ENCODE data around the gene ZNF398. TPM values are rescaled to one million over a fixed set of nuclear protein-coding genes. Genes with fewer than 3 reads are reported as not detected.

ZNF398 gene
- total RNA-seq, 4 donors from 2014 or later, result 20.1 to 29.1 (median 26.2) TPM

DNA sequence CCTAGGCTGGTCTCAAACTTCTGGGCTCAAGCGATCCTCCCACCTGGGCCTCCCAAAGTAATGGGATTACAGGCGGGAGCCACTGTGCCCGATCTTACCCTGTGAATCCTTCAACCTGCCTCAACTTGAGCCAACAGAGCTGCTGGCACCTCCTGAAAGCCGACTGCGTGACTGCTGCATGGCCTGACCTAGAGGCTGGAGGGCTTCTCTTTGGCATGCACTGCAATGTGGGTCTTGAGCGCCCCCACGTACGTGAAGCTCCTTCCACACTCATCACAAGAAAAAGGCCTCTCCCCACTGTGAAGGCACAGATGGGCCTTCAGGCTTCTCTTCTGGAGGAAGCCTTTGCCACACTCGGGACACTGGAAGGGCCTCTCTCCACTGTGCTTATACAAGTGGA lies 43.8 kb upstream of the ZNF398 start:
- Histone ChIP-seq H3K27ac (no peak overlapping the region), H3K4me3 (no peak overlapping the region), H3K27me3 (no peaks in the 10 kb centered on the region), H3K4me1 (no peaks in the 10 kb centered on the region), H3K9me3 (no peaks in the 10 kb centered on the region), H3K36me3 (peaks cover 0 to 33% (median 0%) of the 10 kb centered on the region in 3 donors)
- no peak for DNase-seq (ENCODE audit: low spot score in 2 of 2)
- 89 to 98% methylated on average over 9 of the region's 9 CpGs for WGBS, 2 donors
- no peak for TF ChIP-seq POLR2A (IDR thresholded peaks at IDR 0.05)
- TF ChIP-seq, protein P1, sequence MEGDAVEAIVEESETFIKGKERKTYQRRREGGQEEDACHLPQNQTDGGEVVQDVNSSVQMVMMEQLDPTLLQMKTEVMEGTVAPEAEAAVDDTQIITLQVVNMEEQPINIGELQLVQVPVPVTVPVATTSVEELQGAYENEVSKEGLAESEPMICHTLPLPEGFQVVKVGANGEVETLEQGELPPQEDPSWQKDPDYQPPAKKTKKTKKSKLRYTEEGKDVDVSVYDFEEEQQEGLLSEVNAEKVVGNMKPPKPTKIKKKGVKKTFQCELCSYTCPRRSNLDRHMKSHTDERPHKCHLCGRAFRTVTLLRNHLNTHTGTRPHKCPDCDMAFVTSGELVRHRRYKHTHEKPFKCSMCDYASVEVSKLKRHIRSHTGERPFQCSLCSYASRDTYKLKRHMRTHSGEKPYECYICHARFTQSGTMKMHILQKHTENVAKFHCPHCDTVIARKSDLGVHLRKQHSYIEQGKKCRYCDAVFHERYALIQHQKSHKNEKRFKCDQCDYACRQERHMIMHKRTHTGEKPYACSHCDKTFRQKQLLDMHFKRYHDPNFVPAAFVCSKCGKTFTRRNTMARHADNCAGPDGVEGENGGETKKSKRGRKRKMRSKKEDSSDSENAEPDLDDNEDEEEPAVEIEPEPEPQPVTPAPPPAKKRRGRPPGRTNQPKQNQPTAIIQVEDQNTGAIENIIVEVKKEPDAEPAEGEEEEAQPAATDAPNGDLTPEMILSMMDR (IDR thresholded peaks at IDR 0.05), result no peak
- no peak for TF ChIP-seq EP300 (IDR thresholded peaks at IDR 0.05)

DNA sequence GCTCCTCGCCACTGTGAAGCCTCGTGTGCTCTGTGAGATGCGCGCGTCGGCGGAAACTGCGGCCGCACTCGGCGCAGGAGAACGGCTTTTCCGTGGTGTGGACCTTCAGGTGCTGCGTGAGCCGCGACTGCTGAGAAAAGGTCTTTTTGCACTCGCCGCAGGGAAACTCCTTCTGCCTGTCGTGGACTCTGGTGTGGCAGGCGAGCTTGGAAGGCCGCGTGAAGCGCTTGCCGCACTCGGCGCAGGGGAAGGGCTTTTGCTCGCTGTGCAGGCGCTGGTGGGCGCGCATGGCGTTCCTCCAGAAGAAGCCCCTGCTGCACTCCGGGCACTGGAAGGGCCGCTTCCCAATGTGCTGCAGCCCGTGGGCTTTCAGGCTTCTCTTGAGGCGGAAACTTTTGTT lies 43.0 kb upstream of the ZNF398 start:
- WGBS, 2 donors, result 96% methylated on average over 27 to 35 of the region's 35 CpGs
- no peak overlapping the region for H3K4me3 ChIP-seq
- H3K27me3 ChIP-seq, result no peaks in the 10 kb centered on the region
- H3K9me3 ChIP-seq, result no peaks in the 10 kb centered on the region
- no peak overlapping the region for H3K27ac ChIP-seq
- no peaks in the 10 kb centered on the region for H3K4me1 ChIP-seq
- DNase-seq (ENCODE audit: low spot score in 2 of 2), result no peak
- peaks cover 0 to 37% (median 0%) of the 10 kb centered on the region in 3 donors for H3K36me3 ChIP-seq
- TF ChIP-seq EP300 (IDR thresholded peaks at IDR 0.05) (no peak), POLR2A (IDR thresholded peaks at IDR 0.05) (no peak)
- TF ChIP-seq, protein P1 (IDR thresholded peaks at IDR 0.05), result no peak

DNA sequence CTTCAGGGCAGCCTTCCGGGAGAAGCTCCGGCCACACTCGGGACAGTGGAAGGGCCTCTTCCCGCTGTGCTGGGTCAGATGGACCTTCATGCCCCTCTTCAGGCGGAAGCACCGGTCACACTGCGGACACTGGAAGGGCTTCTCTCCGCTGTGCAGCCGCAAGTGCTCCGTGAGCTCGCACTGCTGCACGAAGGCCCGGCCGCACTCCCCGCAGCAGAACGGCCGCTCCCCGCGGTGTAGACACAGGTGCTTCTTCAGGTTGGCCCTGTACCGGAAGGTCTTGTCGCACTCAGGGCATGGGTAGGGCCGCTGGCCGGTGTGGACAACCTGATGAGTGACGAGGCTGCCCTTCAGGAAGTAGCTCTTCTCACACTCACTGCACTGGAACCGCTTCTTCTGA lies 42.5 kb upstream of the ZNF398 start:
- Histone ChIP-seq H3K4me3 (no peak overlapping the region), H3K27me3 (no peaks in the 10 kb centered on the region), H3K36me3 (peaks cover 0 to 39% (median 0%) of the 10 kb centered on the region in 3 donors), H3K4me1 (no peaks in the 10 kb centered on the region), H3K27ac (no peak overlapping the region), H3K9me3 (no peaks in the 10 kb centered on the region)
- DNase-seq (ENCODE audit: low spot score in 2 of 2), result no peak
- WGBS, 2 donors, result 94 to 96% methylated on average over 14 to 25 of the region's 25 CpGs
- TF ChIP-seq EP300 (IDR thresholded peaks at IDR 0.05) (no peak), POLR2A (IDR thresholded peaks at IDR 0.05) (no peak)
- TF ChIP-seq, protein P1 (IDR thresholded peaks at IDR 0.05), result no peak

DNA sequence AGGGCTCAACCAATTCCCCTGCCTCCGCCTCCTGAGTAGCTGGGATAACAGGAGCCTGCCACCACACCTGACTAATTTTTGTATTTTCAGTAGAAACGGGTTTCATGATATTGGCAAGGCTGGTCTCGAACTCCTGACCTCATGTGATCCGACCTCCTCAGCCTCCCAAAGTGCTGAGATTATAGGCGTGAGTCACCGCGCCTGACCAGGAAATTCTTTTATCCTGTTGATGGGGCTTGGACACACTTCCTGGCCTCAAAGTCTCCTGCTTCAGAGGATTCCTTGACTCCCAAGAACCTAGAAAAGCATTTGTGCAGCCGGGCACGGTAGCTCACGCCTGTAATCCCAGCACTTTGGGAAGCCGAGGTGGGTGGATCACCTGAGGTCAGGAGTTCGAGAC lies 37.3 kb upstream of the ZNF398 start:
- no peaks in the 10 kb centered on the region for H3K27me3 ChIP-seq
- H3K27ac ChIP-seq, result no peak overlapping the region
- no peaks in the 10 kb centered on the region for H3K4me1 ChIP-seq
- 92% methylated on average over 12 of the region's 12 CpGs for WGBS, 2 donors
- no peak overlapping the region for H3K4me3 ChIP-seq
- H3K9me3 ChIP-seq, result no peaks in the 10 kb centered on the region
- peaks cover 0 to 43% (median 0%) of the 10 kb centered on the region in 3 donors for H3K36me3 ChIP-seq
- DNase-seq (ENCODE audit: low spot score in 2 of 2), result no peak
- no peak for TF ChIP-seq EP300 (IDR thresholded peaks at IDR 0.05)
- TF ChIP-seq, protein P1 (IDR thresholded peaks at IDR 0.05), result no peak
- TF ChIP-seq POLR2A (IDR thresholded peaks at IDR 0.05), result no peak

DNA sequence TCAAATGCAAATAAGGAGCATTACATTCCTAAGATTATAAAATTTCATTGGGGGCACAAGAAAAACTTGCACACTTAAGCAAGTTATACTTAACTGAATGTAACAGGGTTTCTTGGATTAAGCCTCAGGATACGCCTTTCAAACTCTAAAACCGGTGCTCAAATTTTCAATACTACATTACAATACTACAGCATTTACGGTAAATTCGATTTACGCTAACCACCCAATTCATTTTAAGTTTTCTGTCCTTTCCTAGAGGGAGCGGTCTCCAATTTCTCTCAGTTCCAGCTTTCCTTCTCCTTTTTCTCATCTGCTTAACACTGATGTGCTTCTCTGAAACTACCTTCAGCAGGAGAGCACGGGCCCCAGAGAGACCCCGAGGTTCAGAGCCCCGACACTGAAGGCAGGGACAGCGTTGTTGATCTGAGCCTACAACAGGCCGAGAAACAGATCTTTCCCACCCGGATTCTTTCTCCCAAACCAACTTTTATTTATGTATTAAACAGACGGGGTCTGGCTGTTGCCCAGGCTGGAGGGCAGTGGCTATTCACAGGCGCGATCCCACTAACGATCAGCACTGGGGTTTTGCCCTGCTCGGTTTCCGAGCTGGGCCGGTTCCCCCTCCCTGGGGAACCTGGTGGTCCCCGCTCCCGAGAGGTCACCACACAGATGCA lies 21.9 kb upstream of the ZNF398 start:
- peaks cover 0 to 21% (median 12%) of the 10 kb centered on the region in 4 donors for H3K4me1 ChIP-seq
- H3K4me3 ChIP-seq, result peak overlapping the region; percentile 76 to 98 (median 82)
- no peaks in the 10 kb centered on the region for H3K27me3 ChIP-seq
- H3K9me3 ChIP-seq, result no peaks in the 10 kb centered on the region
- H3K27ac ChIP-seq, result peak overlapping the region; percentile 92 to 97 (median 94)
- DNase-seq (ENCODE audit: low spot score in 2 of 2), result no peak
- TF ChIP-seq, protein P1 (IDR thresholded peaks at IDR 0.05), result no peak
- TF ChIP-seq POLR2A (IDR thresholded peaks at IDR 0.05), result no peak
- TF ChIP-seq EP300 (IDR thresholded peaks at IDR 0.05), result no peak
- 3 to 5% methylated on average over 17 to 21 of the region's 21 CpGs for WGBS, 2 donors
- H3K36me3 ChIP-seq, result peaks cover 0 to 11% (median 0%) of the 10 kb centered on the region in 3 donors
